ENCODE measurements around the gene BSPRY.

DNA sequence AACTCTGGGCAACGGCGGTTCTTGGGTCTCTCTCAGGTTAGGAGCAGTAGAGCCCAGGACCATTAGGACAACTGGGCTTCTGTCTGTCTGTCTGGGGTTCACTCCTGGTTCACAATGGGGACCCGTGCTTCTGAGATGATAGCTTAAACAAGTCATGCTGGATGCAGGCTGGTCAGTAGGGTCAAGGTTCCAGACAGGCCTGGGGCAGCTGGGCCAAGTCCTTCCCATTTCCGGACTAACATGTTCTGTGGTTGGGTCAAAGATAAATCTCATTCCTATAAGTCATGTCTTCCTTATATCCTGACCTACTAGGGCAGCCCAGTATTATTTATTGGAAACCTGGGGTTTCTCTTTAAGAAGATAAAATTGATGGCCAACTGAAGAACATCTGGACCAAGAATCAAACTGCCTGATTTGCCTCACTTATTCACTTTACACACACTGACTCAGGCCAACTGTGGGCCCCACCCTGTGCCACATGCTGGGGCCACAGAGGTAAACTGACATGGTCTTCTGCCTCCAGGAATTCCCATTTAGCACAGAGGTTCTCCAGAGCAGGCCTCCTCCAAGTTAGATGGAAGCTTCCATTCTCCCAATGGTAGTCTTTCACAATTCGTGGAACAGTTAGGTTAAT, 19.1 kb downstream of the BSPRY start:
- TF ChIP-seq, protein P1, sequence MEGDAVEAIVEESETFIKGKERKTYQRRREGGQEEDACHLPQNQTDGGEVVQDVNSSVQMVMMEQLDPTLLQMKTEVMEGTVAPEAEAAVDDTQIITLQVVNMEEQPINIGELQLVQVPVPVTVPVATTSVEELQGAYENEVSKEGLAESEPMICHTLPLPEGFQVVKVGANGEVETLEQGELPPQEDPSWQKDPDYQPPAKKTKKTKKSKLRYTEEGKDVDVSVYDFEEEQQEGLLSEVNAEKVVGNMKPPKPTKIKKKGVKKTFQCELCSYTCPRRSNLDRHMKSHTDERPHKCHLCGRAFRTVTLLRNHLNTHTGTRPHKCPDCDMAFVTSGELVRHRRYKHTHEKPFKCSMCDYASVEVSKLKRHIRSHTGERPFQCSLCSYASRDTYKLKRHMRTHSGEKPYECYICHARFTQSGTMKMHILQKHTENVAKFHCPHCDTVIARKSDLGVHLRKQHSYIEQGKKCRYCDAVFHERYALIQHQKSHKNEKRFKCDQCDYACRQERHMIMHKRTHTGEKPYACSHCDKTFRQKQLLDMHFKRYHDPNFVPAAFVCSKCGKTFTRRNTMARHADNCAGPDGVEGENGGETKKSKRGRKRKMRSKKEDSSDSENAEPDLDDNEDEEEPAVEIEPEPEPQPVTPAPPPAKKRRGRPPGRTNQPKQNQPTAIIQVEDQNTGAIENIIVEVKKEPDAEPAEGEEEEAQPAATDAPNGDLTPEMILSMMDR (IDR thresholded peaks at IDR 0.05; ENCODE audit: low read length) = no peak
- TF ChIP-seq EZH2 (optimal IDR thresholded peaks at IDR 0.05; ENCODE audit: low read depth, low read length) = no peak
